ENCODE results near the gene FBLN1.

GRCh38 chr22:45524966-45525365 lies 22.3 kb downstream of the FBLN1 start:
- TF ChIP-seq CTCF (IDR thresholded peaks at IDR 0.05) (no peak), POLR2A (IDR thresholded peaks at IDR 0.05) (no peak)
